ENCODE data around the gene FOXRED1.
A peak's percentile ranks its signal among the peaks of the same experiment; 100 is the strongest.
"Not testable (repeated sequence)": the region's sequence is repeated elsewhere in the genome, so short reads cannot be mapped to it uniquely, and the experiment has no call there.

The FOXRED1 gene

GRCh38 chr11:126277322-126277721 lies 8.4 kb downstream of the FOXRED1 start:
- no peak for DNase-seq (ENCODE audit: low read depth in 3 of 3)

GRCh38 chr11:126277780-126278179 lies 8.8 kb downstream of the FOXRED1 start:
- no peak for DNase-seq (ENCODE audit: low read depth in 3 of 3)

- DNase-seq (ENCODE audit: low read depth in 3 of 3), result no peak
These were observed 10.2 kb downstream of the FOXRED1 start for GRCh38 chr11:126279191-126279590.

- DNase-seq (ENCODE audit: low read depth in 3 of 3), result no peak
These were observed 11.6 kb downstream of the FOXRED1 start for GRCh38 chr11:126280595-126280994.

GRCh38 chr11:126281245-126281644 lies 12.3 kb downstream of the FOXRED1 start:
- DNase-seq (ENCODE audit: low read depth in 3 of 3), result no peak

- DNase-seq (ENCODE audit: low read depth in 3 of 3), result no peak
These were observed 12.8 kb downstream of the FOXRED1 start for GRCh38 chr11:126281666-126282175.

- DNase-seq (ENCODE audit: low read depth in 3 of 3), result peak in 1 of 3 donors; percentile 14
These were observed 13.4 kb downstream of the FOXRED1 start for GRCh38 chr11:126282361-126282735.

- peak in 1 of 3 donors; percentile 48 for DNase-seq (ENCODE audit: low read depth in 3 of 3)
These were observed 14.0 kb downstream of the FOXRED1 start, which contains the start of gene TIRAP for GRCh38 chr11:126282736-126283591. TSS of gene TIRAP (plus strand) at chr11:126283093. CDS start at chr11:126290895, 7,802 bp downstream.

GRCh38 chr11:126284829-126285228 lies 15.9 kb downstream of the FOXRED1 start:
- peak; percentile 80 to 85 (median 83) for DNase-seq (ENCODE audit: low read depth in 3 of 3)

- no peak for DNase-seq (ENCODE audit: low read depth in 3 of 3)
These were observed 19.3 kb downstream of the FOXRED1 start for GRCh38 chr11:126288237-126288636.

- no peak for DNase-seq (ENCODE audit: low read depth in 3 of 3)
These were observed 21.9 kb downstream of the FOXRED1 start for GRCh38 chr11:126290887-126291286.

GRCh38 chr11:126293726-126294125 lies 24.8 kb downstream of the FOXRED1 start:
- DNase-seq (ENCODE audit: low read depth in 3 of 3), result no peak

- no peak for DNase-seq (ENCODE audit: low read depth in 3 of 3)
These were observed 28.1 kb downstream of the FOXRED1 start for GRCh38 chr11:126297004-126297403.

- peak; percentile 72 to 84 (median 80) for DNase-seq (ENCODE audit: low read depth in 3 of 3)
These were observed 34.9 kb downstream of the FOXRED1 start, which contains the start of gene DCPS for GRCh38 chr11:126303623-126304456. TSS of gene DCPS (plus strand) at chr11:126304060. CDS start at chr11:126304081, 21 bp downstream.

- no peak for DNase-seq (ENCODE audit: low read depth in 3 of 3)
These were observed 35.6 kb downstream of the FOXRED1 start for GRCh38 chr11:126304457-126305075.

GRCh38 chr11:126305699-126306098 lies 36.7 kb downstream of the FOXRED1 start:
- no peak for DNase-seq (ENCODE audit: low read depth in 3 of 3)

- DNase-seq (ENCODE audit: low read depth in 3 of 3), result no peak
These were observed 38.8 kb downstream of the FOXRED1 start for GRCh38 chr11:126307706-126308105.

- DNase-seq (ENCODE audit: low read depth in 3 of 3), result no peak
These were observed 39.3 kb downstream of the FOXRED1 start for GRCh38 chr11:126308271-126308671.

GRCh38 chr11:126308771-126309170 lies 39.8 kb downstream of the FOXRED1 start:
- not testable (repeated sequence) for DNase-seq (ENCODE audit: low read depth in 3 of 3)

- peak in 1 of 3 donors; percentile 45 for DNase-seq (ENCODE audit: low read depth in 3 of 3)
These were observed 41.4 kb downstream of the FOXRED1 start for GRCh38 chr11:126310200-126310991.

- no peak for DNase-seq (ENCODE audit: low read depth in 3 of 3)
These were observed 42.0 kb downstream of the FOXRED1 start for GRCh38 chr11:126310992-126311310.
